ENCODE measurements around the gene TAS2R30.

The TAS2R30 gene

GRCh38 chr12:11092128-11092527 lies 42.3 kb downstream of the TAS2R30 start, which contains the start of gene TAS2R43:
TSS of gene TAS2R43 (minus strand) at chr12:11092313. CDS start at chr12:11092229, 84 bp downstream.
- DNase-seq (ENCODE audit: low read depth) = no peak
- H3K4me3 ChIP-seq (ENCODE audit: low read depth, low read length) = no peak within 1 kb of the TSS
- no peak for TF ChIP-seq MYC (IDR thresholded peaks at IDR 0.05; ENCODE audit: low read depth, low read length)
- no peak for TF ChIP-seq CTCF (IDR thresholded peaks at IDR 0.05; ENCODE audit: low read depth, low read length)
- TF ChIP-seq MAX (IDR thresholded peaks at IDR 0.05; ENCODE audit: low read depth, low read length) = no peak
- TF ChIP-seq POLR2A (IDR thresholded peaks at IDR 0.05; ENCODE audit: extremely low read depth, insufficient read length) = no peak

GRCh38 chr12:11089246-11089645 lies 45.2 kb downstream of the TAS2R30 start:
- H3K4me3 ChIP-seq (ENCODE audit: low read depth, low read length) = no peak overlapping the region
- no peak for TF ChIP-seq POLR2A (IDR thresholded peaks at IDR 0.05; ENCODE audit: extremely low read depth, insufficient read length)
- TF ChIP-seq MYC (IDR thresholded peaks at IDR 0.05; ENCODE audit: low read depth, low read length) = no peak
- TF ChIP-seq MAX (IDR thresholded peaks at IDR 0.05; ENCODE audit: low read depth, low read length) = no peak
- TF ChIP-seq CTCF (IDR thresholded peaks at IDR 0.05; ENCODE audit: low read depth, low read length) = no peak
- no peak for DNase-seq (ENCODE audit: low read depth)

GRCh38 chr12:11085419-11085818 lies 49.0 kb downstream of the TAS2R30 start:
- no peak overlapping the region for H3K4me3 ChIP-seq (ENCODE audit: low read depth, low read length)
- no peak for TF ChIP-seq CTCF (IDR thresholded peaks at IDR 0.05; ENCODE audit: low read depth, low read length)
- TF ChIP-seq POLR2A (IDR thresholded peaks at IDR 0.05; ENCODE audit: extremely low read depth, insufficient read length) = no peak
- TF ChIP-seq MYC (IDR thresholded peaks at IDR 0.05; ENCODE audit: low read depth, low read length) = no peak
- TF ChIP-seq MAX (IDR thresholded peaks at IDR 0.05; ENCODE audit: low read depth, low read length) = no peak
- DNase-seq (ENCODE audit: low read depth) = no peak

Measured in NB4 (cell line).